Pancreas (tissue), 10 donors: Measurements from ENCODE around the gene C21orf58. TPM values are rescaled to one million over a fixed set of nuclear protein-coding genes. Genes with fewer than 3 reads are reported as not detected.
A peak's percentile ranks its signal among the peaks of the same experiment; 100 is the strongest.

Experiments used
- ATAC-seq, 4 donors: fragments of 200-7000 bp; cut with Tn5 transposase; one replicate each; pipeline versions ENCODE4 v1.8.0 to v1.9.1; 2020; ENCODE audit warnings: mild to moderate bottlenecking in 4 of 4, moderate library complexity in 4 of 4
- DNase-seq, 6 donors: peaks; one replicate each; pipeline ENCODE4 v3.0.0-alpha.2; 2020
- FAIRE-seq: peaks from 2 replicates; lab custom pipeline; 2012; peaks lifted over from hg19 to GRCh38; lab: Jason Lieb, UNC
- H3K27ac ChIP-seq, 4 donors: fragments of 200-600 bp; sonication (generic); 1 replicate in 3 of 4; 2 replicates in 1 of 4; pipeline versions ENCODE4 v1.5.0 to v1.8.0; 2020
- H3K27me3 ChIP-seq, 4 donors: fragments of 200-600 bp; one replicate each; pipeline ENCODE4 v1.8.0; 2021
- H3K36me3 ChIP-seq, 3 donors: fragments of 200-600 bp; sonication (generic) in 1 of 3; one replicate each; pipeline versions ENCODE4 v1.5.0 to v1.8.0; 2020 to 2021
- H3K4me1 ChIP-seq, 3 donors: fragments of 200-600 bp; one replicate each; pipeline ENCODE4 v1.8.0; 2021
- H3K4me3 ChIP-seq, 4 donors: fragments of 200-600 bp; sonication (generic) in 2 of 4; one replicate each; pipeline versions ENCODE4 v1.5.0 to v1.8.0; 2020 to 2021
- H3K9me3 ChIP-seq, 4 donors: fragments of 200-600 bp; one replicate each; pipeline ENCODE4 v1.8.0; 2021
- WGBS, 2 donors: extraction: QIAGEN DNeasy Blood & Tissue Kit; methylation state at CpG; one replicate each; pipeline ENCODE4 v1.1.7; 2013; 5-methylcytosine and 5-hydroxymethylcytosine counted together
- intact Hi-C, 3 donors: fragments of 100-400 bp; cut with DNase I; formaldehyde crosslinking; loops; one replicate each; pipeline versions ENCODE4 v1.11.1 to v1.14.2; 2022
- polyA plus RNA-seq, 2 donors: library from polyadenylated mRNA; stranded (reverse); fragments of 200-250 nt; gene quantifications; one replicate each; pipeline ENCODE4 v1.2.3, GENCODE V29; 2013
- total RNA-seq, 6 donors: library from RNA; stranded (reverse); fragmentation: NEBNext Ultra II Directional in 4 of 6; extraction: Animal tissue kit (Norgen Biotek cat#: 25700) in 4 of 6; gene quantifications; one replicate each; pipeline versions ENCODE4 v1.2.1 to v1.2.4, GENCODE V29; 2021 to 2023
- TF ChIP-seq, protein P1 (sequence below), 4 donors: fragments of 200-600 bp; sonication (generic) in 3 of 4; IDR thresholded peaks; one replicate each; pipeline versions ENCODE4 v1.5.0 to v1.8.0; 2021; ENCODE audit warnings: antibody characterized with exemption in 4 of 4
- donor health status: healthy with polysubstance abuse.
- donor health status: DM: no; HTN: no; CAD: no; lungs with moderate emphysema.
- donor health status: DM: no; HTN: no; CAD: no.
- donor health status: control.
- donor health status: control.
- donor health status: Bipolar disorder and iron deficiency.
- donor health status: DM: yes; HTN: yes; CAD: no.
- donor health status: DM: no; HTN: no; CAD: no.
- donor health status: DM: no; HTN: no; CAD: no.
- donor health status: DM: yes; HTN: yes; CAD: no.

C21orf58 gene
- total and polyA plus RNA-seq, 8 donors: 0.88 to 13.1 (median 2.7) TPM

DNA sequence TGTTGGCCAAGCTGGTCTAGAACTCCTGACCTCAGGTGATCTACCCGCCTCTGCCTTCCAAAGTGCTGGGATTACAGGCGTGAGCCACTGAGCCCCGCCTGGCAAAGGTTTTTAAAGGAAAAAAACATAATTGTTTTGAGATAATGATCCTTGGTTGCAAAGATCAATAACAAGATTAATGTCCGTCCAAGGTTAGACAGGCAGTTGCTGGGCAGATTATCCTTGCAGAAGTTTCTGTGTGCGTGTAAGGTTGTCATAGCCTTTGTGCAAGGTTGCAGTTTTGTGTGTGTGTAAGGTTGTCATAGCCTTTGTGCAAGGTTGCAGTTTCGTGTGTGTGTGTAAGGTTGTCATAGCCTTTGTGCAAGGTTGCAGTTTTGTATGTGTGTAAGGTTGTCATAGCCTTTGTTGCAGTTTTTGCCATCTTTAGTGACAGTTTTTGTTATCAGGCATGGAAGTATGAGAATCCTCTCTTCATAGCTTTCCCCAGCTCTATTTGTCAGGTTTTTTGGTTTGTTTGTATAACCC, 34.0 kb downstream of the C21orf58 start:
- Histone ChIP-seq H3K4me1 (peaks cover 2 to 9% (median 6%) of the 10 kb centered on the region in 3 donors), H3K27me3 (no peaks in the 10 kb centered on the region), H3K27ac (no peak overlapping the region), H3K4me3 (no peak overlapping the region), H3K36me3 (peaks cover 0 to 8% (median 0%) of the 10 kb centered on the region in 3 donors), H3K9me3 (no peaks in the 10 kb centered on the region)
- FAIRE-seq: no peak
- no peak for ATAC-seq
- intact Hi-C loops: no loop called here
- 48 to 59% methylated on average over 6 of the region's 6 CpGs for WGBS, 2 donors
- TF ChIP-seq, protein P1, sequence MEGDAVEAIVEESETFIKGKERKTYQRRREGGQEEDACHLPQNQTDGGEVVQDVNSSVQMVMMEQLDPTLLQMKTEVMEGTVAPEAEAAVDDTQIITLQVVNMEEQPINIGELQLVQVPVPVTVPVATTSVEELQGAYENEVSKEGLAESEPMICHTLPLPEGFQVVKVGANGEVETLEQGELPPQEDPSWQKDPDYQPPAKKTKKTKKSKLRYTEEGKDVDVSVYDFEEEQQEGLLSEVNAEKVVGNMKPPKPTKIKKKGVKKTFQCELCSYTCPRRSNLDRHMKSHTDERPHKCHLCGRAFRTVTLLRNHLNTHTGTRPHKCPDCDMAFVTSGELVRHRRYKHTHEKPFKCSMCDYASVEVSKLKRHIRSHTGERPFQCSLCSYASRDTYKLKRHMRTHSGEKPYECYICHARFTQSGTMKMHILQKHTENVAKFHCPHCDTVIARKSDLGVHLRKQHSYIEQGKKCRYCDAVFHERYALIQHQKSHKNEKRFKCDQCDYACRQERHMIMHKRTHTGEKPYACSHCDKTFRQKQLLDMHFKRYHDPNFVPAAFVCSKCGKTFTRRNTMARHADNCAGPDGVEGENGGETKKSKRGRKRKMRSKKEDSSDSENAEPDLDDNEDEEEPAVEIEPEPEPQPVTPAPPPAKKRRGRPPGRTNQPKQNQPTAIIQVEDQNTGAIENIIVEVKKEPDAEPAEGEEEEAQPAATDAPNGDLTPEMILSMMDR (IDR thresholded peaks at IDR 0.05): no peak
- DNase-seq: no peak

DNA sequence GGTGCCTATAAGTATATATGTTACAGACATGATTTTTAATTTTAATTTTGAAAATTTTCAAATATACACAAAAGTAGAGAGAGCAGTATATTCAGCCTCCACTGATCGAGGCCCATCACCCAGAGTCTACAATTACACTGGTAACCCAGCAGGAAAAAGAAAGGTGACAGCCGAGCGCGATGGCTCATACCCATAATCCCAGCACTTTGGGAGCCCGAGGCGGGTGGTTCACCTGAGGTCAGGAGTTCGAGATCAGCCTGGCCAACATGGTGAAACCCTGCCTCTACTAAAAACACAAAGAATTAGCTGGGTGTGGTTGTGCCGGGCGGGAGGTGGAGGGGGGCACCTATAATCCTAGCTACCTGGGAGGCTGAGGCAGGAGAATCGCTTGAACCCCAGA, 36.1 kb downstream of the C21orf58 start:
- Histone ChIP-seq H3K4me3 (no peak overlapping the region), H3K27me3 (no peaks in the 10 kb centered on the region), H3K36me3 (peaks cover 0 to 8% (median 0%) of the 10 kb centered on the region in 3 donors), H3K4me1 (peaks cover 7 to 31% (median 9%) of the 10 kb centered on the region in 3 donors), H3K27ac (no peak overlapping the region), H3K9me3 (no peaks in the 10 kb centered on the region)
- intact Hi-C loops: no loop called here
- DNase-seq (no peak), ATAC-seq (no peak), FAIRE-seq (no peak)
- 89 to 93% methylated on average over 10 of the region's 10 CpGs for WGBS, 2 donors
- TF ChIP-seq, protein P1 (IDR thresholded peaks at IDR 0.05): no peak

DNA sequence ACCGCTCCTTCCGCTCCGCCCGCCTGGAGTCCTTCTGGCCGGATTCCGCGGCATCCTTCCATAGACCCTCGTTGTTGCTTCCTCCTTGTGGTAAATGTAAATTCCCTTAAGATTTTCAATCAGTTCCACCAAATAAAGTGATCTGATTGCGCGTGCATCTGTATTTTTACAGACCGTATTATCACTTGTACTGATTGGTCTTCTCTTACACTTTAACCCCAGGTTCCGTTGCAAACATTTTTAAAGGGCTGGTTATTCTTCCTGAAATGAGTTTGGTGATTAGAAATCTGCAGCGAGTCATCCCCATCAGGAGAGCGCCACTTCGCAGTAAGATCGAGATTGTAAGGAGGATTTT, 37.0 kb downstream of the C21orf58 start:
- Histone ChIP-seq H3K4me3 (peak overlapping the region; percentile 86 to 97 (median 94)), H3K4me1 (peaks cover 8 to 40% (median 9%) of the 10 kb centered on the region in 3 donors), H3K27me3 (no peaks in the 10 kb centered on the region), H3K9me3 (no peaks in the 10 kb centered on the region), H3K27ac (peak overlapping the region; percentile 90 to 94 (median 93)), H3K36me3 (peaks cover 0 to 7% (median 0%) of the 10 kb centered on the region in 3 donors)
- no peak for FAIRE-seq
- WGBS, 2 donors: 1% methylated on average over 16 of the region's 16 CpGs
- DNase-seq: no peak
- TF ChIP-seq, protein P1 (IDR thresholded peaks at IDR 0.05): no peak
- peak in 1 of 4 donors; percentile 1 for ATAC-seq
- intact Hi-C loops: no loop called here

DNA sequence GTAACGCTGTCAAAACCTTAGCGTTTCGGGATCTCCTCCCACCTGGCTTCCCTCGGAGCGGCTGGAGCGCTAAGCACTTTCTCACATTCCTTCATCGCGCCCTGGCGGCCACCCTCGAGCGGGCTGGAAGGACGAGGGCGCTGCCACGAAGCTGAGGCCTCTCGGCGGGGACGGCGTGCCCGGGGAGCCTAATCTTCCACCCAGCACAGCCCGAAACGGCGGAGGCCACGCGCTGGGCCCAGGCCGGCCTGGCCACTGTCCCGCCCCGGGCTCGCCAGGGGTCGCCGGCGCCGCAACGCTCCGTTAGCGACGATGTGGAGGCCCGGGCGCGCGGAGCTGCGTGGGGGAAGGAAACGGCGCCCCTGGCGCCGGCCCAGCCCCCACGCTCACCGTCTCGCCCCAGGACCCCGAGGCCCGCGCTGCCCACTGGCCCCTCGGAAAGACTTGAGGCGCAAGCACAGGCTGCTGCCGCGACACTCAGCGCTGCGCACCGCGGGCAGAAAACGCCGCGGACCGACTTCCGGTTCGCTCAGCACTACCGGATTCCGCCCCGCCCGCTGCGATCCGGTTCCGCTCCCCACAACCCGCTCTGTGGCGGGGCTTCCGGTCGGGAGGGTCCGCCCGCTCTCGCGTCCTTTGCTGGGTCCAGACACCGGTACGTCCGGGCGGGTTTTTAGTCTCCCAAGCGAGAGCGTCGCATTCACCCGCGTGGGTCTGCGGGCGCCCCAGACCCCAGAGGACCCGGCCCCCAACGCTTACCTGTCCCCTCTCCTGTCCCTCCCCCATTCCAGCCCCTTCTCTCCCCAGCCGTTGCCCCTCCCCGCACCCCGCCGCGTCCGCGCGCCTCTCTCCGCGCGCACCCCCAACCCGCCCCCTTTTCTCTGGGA, 37.7 kb downstream of the C21orf58 start, which contains the start of gene YBEY:
TSS of gene YBEY (plus strand) at position 582 of the 887 bp plus-strand sequence. CDS start 572 bp downstream, outside the sequence.
- H3K9me3 ChIP-seq: no peaks in the 10 kb centered on the region
- peak; percentile 83 to 93 (median 88) for DNase-seq
- H3K36me3 ChIP-seq: peaks cover 0 to 5% (median 0%) of the 10 kb centered on the region in 3 donors
- ATAC-seq: peak; percentile 95 to 98 (median 97)
- H3K27ac ChIP-seq: peak within 1 kb of the TSS; percentile 90 to 94 (median 93)
- H3K4me1 ChIP-seq: peaks cover 13 to 46% (median 14%) of the 10 kb centered on the region in 3 donors
- peak within 1 kb of the TSS; percentile 86 to 97 (median 94) for H3K4me3 ChIP-seq
- WGBS, 2 donors: 0% methylated on average over 67 to 105 of the region's 105 CpGs
- FAIRE-seq: no peak
- H3K27me3 ChIP-seq: no peaks in the 10 kb centered on the region
- TF ChIP-seq, protein P1 (IDR thresholded peaks at IDR 0.05): peak in 1 of 4 donors; percentile 21
- intact Hi-C loops: no loop called here
